ENCODE measurements around the gene FNIP2.
"Not testable (repeated sequence)": the region's sequence is repeated elsewhere in the genome, so short reads cannot be mapped to it uniquely, and the experiment has no call there.

FNIP2 gene

GRCh38 chr4:158814207-158814606 lies 45.4 kb downstream of the FNIP2 start:
- no peak for DNase-seq (ENCODE audit: low read depth in 2 of 2)

DNA sequence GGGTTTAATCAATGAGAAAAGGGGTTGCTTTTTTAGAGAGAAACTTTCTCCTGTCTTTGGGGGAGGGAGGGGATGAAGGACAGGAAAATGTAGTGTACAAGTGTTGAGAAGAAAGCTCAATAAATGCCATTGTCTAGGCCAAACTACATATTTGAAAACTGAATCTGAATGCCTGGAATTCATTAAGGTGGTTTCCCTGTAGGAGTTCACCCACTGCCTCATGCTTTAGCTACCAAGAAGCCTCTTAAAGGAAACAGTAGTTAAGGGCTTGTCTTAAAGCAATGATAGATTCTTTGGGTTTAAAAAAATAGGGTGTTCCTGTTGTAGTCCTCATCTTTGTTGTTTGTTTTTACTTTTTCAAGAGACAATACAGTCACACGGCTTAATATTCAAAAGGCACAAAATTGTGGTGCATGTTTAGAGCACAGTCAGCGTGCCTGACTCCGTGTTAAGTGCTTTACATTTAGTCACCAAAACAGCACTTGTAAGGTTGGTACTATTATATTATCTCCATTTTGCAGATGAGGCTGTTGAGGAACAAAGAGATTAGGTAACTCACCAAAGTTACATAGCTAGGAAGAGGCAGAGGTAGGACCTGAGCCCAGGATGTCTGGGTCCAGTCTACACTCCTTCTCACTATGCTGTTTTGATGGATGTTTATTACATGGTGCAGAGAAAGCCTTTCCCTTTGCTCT lies 46.0 kb downstream of the FNIP2 start:
- no peak for DNase-seq (ENCODE audit: low read depth in 2 of 2)

GRCh38 chr4:158816955-158817354 lies 48.1 kb downstream of the FNIP2 start:
- no peak for DNase-seq (ENCODE audit: low read depth in 2 of 2)

DNA sequence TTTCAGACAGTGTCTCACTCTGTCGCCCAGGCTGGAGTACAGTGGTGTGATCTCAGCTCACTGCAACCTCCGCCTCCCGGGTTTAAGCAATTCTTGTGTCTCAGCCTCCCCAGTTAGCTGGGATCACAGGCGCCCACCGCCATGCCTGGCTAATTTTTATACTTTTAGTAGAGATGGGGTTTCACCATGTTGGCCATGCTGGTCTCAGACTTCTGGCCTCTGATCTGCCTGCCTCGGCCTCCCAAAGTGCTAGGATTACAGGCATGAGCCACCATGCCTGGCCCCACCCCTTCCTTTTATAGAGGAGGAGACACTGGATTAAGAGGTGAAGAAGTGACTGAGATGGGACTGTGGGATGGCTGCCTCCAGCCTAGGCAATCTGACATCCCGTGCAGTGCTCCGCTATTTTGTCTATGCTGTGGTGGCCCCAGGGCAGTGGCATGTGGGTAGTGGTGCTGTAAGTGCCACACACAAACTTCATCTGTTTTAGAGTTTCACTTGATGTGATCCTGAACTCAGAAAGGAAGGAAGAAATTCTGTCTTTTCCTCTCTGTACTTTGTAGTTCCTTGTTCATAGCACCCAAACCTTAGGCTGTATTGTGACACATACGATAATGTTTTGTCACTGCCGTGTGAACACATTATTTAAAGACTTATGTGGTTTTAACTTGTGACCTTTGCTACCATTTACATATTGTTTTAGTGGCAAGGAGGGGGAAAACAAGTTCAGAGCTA lies 48.9 kb downstream of the FNIP2 start:
- DNase-seq (ENCODE audit: low read depth in 2 of 2), result peak in 1 of 2 donors; percentile 10

- no peak for DNase-seq (ENCODE audit: low read depth in 2 of 2)
Measured at GRCh38 chr4:158818560-158819140, 49.8 kb downstream of the FNIP2 start.

- no peak for DNase-seq (ENCODE audit: low read depth in 2 of 2)
Measured at GRCh38 chr4:158819942-158820786, 51.3 kb downstream of the FNIP2 start.

- no peak for DNase-seq (ENCODE audit: low read depth in 2 of 2)
Measured at GRCh38 chr4:158821228-158821971, 52.6 kb downstream of the FNIP2 start.

DNA sequence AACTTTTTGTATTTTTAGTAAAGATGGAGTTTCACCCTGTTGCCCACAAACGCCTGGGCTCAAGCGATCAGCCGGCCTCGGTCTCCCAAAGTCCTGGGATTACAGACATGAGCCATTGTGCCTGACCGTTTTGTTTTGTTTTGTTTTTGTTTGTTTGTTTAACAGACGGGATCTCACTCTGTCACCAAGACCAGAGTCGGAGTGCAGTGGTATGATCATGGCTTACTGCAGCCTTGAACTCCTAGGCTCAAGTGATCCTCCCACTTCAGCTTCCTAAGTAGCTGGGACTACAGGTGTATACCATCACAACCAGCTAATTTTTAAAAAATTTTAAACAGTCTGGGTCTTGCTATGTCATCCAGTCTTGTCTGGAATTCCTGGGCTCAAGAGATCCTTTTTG lies 53.5 kb downstream of the FNIP2 start:
- DNase-seq (ENCODE audit: low read depth in 2 of 2), result no peak

GRCh38 chr4:158823461-158823873 lies 54.6 kb downstream of the FNIP2 start:
- no peak for DNase-seq (ENCODE audit: low read depth in 2 of 2)

DNA sequence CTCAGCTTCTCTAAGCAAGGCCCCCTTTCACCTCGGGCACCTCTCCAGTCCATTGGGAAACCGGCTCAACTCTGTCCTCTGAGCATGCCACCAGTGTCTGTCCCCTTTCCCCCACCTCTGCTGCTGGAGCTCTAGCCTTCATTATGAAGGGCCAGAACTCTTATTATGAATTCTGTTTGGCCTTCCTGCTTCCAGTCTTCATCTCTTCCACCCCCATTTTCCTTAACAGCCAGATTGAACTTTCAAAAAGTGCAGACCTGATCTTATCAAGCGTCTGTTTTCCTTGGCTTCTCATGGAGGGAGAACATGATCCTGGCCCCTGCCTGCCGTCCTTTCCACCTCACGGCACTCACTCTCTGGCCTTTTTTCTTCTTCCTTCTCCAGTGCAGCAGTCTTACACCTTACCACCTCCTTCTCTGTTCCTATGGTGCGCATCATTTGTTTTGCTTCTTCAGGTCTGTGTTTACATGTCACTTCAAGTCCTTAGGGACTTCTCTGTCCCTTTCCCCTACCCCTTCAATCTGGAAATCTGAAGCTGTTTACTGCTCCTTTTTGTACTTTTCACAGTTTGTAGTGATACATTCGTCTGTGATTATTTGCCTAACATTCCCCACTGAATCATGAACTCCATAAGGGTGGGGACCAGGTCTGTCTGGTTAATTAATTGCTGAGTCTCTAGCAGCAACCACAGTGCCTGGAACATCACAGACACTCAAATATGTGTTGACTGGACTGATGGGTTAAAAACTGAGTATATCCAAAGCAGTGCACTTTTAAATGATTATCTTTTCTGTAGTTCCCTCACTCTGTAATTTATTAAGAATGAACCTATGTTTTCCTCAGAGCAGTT lies 55.8 kb downstream of the FNIP2 start:
- DNase-seq (ENCODE audit: low read depth in 2 of 2), result no peak

DNA sequence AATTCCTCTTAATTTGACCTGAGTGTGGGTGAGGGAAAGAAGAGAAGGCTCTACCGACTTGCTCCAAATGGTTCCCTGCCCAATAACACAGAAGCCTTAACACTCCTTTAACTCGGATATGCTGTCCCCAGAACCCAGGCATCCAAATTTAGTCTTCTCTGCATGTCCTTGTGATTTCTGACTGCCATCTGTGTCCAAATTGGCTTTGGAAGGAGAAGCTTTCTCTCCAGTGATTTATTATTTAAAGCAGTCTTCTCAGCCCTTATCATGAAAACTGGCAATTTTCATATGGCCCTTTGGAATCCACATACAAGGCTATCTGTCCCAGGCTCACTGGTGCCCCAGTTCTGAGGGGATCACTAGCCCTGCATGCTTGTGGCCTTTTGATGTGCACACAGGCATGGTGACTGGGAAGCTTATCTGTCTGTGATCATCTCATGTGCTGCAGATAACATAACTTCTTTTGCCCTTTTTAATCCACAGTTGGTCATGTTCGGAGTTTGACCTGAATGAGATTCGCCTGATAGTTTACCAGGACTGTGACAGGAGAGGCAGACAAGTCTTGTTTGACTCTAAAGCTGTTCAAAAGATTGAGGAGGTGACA lies 56.7 kb downstream of the FNIP2 start:
- no peak for DNase-seq (ENCODE audit: low read depth in 2 of 2)

GRCh38 chr4:158826057-158826456 lies 57.2 kb downstream of the FNIP2 start:
- no peak for DNase-seq (ENCODE audit: low read depth in 2 of 2)

- DNase-seq (ENCODE audit: low read depth in 2 of 2), result no peak
Measured at GRCh38 chr4:158826882-158827281, 58.1 kb downstream of the FNIP2 start.

- DNase-seq (ENCODE audit: low read depth in 2 of 2), result no peak
Measured at GRCh38 chr4:158827543-158827981, 58.7 kb downstream of the FNIP2 start.

- DNase-seq (ENCODE audit: low read depth in 2 of 2), result not testable (repeated sequence)
Measured at GRCh38 chr4:158828151-158828550, 59.3 kb downstream of the FNIP2 start.

DNA sequence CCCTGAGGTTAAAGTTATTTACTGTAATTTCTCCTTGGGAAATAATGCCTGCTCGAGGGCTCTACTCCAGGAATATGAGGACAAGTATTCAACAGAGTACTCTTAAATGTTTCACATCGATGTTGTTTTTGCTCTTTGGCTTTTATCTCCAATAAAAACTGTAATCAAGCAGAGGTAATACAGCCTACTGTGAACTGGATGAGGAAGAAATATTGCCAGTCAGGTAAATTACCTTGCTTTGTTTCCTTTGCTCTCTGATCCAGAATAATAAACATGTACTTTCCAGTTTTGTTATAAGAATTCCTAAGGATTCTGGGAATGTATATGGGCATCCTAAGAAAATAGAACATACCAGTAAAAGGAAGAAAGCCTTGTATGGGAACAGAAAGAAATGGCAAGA lies 60.4 kb downstream of the FNIP2 start:
- no peak for DNase-seq (ENCODE audit: low read depth in 2 of 2)

GRCh38 chr4:158833602-158834001 lies 64.8 kb downstream of the FNIP2 start:
- no peak for DNase-seq (ENCODE audit: low read depth in 2 of 2)

DNA sequence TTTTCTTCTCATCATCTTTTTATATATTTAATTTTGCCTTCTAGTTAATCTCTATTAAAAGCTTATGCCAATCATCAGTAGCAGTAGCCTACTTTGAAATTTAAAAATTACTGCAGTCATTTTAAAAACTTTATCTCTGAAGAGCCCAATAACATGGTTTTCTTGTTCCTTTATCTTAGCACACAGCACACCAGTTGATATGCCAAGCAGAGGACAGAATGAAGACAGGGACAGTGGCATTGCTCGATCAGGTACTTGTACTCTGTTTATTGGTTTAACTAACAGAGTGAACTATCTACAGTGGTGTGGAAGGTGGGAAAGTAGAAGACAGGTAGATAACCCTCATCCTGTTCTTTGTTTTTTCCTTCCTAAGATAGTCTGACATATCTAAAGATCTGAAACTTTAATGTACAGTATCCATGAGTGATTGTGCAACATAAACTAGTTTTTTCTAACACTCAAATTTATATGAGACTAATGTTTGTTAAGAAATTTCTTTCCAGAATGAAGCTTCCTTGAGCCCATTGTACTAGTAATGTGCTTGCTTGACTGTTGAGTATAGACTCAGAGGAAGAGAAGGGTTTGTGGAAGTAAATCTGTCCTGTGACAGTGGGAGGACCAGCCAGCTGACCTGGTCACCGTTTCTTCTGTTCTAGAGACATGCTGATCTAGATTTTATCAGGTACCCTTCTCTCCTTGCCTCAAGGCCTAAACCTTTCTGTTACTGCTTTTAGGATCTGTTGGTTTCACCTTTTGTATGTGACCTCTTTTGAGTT lies 66.6 kb downstream of the FNIP2 start:
- no peak for DNase-seq (ENCODE audit: low read depth in 2 of 2)

DNA sequence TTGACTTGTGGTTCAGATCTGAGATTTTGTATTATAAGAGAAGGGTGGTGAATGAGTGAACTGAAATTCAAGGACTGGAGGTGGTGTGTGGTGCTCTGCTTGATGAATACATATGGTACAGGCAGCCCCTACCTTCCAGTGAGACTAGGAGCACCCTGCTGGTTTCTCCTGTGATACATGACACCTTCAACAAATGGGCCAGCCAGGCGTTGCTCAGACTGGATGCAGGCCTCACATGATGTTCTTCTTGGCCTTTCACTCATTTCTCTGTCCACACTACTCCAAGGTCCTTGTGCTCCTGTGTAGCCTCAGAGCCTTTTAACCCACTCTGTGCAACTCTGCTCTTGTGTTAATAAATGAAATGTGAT lies 67.2 kb downstream of the FNIP2 start:
- DNase-seq (ENCODE audit: low read depth in 2 of 2), result no peak

Measured in stimulated activated CD8-positive, alpha-beta memory T cell treated with anti-CD3 and anti-CD28 coated beads, Interleukin-7, amount 100 ng/mL, for 4 hours (primary cell).